ENCODE data around the gene TTC28.
A peak's percentile ranks its signal among the peaks of the same experiment; 100 is the strongest.

Gene TTC28

GRCh38 chr22:27994481-27995331, 684.9 kb downstream of the TTC28 start:
- DNase-seq, result no peak

GRCh38 chr22:27993774-27994350, 685.8 kb downstream of the TTC28 start:
- DNase-seq, result no peak

- no peak for DNase-seq
These were observed 686.4 kb downstream of the TTC28 start for GRCh38 chr22:27993201-27993635.

DNA sequence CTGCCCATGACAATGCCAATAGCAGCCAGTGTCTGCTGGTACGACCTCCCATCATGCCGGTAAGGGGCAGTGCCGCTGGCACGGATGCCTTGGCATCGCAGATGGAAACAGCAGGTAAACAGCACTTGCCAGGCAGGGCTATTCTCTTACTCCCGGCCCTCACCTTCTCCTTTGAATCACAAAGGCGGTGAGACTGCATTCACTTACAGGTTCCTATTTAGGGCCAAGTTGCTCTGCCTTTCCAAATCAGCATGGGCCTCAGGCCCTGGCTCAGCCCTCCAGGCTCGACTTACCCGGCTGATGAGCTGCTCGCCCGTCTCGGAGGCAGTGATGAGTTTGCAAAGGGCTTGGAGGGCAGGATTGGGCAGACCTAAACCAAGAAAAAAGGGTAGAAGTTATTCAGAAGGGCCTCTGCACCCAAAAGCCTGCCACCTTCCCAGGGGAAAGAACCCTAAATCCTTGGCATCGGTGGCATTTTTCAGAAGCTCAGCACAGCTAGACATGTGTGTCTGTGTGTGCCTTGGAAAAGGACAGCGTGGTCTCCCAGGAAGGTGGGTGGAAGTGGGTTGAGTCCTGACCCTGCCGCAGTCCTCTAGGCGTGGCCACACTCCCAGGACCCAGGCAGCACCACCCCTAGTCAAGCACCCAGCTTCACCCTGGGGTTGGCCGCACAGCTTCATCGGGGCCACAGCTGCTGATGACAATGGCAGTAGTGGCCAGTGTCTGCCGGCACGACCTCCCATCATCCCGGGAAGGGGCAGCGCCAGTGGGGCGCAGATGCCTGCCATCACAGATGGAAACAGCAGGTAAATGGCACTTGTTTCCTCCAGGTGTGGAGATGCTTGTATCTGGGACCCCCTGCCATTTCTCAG, 687.1 kb downstream of the TTC28 start:
- no peak for DNase-seq

DNA sequence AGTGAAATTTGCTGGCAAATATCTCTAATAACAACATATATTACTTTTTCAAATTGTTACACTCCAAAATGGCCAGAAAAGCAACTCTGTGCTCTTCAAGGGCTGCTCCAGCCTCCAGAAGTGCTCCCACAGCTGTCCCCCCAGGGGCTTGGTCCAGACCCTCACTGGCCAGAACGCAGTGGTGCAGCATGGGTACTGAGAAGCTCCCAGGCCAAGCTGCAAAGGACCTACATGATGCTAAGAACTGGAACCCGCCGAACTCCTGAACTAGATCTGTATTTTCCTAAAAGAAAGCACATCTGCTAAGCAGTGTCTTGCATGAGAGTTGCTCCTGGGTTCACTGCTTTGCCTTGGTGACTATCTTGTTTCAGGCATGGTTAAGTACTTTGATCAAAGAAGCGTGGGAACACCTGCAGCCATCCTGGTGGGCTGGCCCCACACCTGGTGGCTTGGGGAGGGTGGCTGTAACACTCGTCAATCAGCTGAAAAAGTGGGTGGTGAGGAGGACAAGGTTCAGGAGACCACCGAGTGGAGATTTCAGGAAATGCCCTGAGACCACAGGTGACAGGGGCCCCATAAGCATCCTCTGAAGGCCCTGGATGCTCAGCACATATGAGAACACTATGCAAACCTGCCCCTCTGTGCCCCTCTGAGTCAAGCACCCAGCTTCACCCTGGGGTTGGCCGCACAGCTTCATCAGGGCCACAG, 687.9 kb downstream of the TTC28 start:
- no peak for DNase-seq

DNA sequence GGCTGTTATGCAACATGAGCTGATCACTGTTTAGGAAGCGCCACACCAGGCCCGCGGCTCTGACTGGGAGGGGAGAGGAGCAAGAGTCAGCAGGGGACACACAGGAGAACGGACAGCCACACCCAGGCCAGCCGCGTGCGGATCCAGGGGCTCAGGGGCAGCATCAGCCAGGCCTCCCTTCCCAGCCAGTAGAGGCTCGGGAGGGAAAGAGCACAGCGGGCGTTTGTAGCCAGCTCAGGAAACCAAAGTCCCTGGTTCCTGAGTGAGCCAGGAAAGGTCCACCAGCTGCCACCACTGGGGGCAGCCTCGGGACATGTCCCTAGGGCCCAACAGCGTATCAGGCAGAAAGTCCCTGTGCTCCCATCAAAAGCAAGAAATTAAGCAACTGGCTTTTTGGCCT, 688.8 kb downstream of the TTC28 start:
- peak; percentile 66 for DNase-seq

GRCh38 chr22:27990451-27990840, 689.2 kb downstream of the TTC28 start:
- DNase-seq, result no peak

DNA sequence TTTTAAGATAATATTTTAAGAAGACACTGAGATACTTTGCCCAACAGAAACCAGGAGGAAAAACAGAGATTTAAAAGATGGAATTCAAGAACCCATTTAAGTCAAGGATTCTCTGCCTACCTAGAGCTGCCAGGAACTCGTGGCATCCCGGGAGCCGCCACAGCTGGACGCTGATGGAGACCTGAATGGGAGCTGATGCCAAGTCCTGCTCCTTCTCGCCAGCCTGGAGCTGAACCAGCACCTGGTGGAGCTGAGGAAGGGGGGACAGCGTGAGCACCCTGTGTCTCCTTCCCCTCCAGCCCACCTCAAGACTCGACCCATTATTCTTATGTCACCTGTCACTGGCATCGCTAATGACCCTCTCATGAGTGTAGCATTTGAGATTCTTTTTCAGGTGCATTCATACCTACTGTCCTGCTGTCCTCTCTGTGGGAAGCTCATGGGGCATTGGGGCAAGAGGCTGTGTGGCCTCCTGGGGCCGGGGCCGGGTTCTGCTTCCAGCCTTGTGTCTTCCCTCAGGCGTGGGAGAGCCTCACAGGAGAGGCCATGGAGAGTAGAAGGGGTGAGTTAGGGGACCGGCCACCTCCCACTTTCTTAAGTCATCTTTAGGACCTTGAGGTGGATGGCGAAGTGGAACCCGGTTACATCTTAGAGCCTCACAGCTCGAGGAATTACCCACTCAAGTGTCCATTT, 689.7 kb downstream of the TTC28 start:
- no peak for DNase-seq

GRCh38 chr22:27988704-27989103, 690.9 kb downstream of the TTC28 start:
- DNase-seq, result no peak

DNA sequence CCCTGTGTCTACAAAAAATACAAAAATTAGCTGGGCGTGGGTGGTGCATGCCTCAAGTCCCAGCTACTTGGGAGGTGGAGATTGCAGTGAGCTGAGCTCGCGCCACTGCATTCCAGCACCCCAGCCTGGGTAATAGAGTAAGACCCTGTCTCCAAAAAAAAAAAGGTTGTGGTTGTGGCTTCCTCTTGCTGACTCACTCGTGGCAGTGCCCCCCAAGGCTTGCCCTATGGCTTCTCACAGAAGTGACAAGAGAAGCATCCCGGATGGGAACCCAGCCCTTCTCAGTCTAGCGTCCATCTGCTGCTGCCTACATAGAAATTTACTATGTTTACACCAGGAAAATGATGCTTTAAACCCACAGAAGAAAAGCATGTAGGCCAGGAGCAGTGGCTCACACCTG, 692.1 kb downstream of the TTC28 start:
- peak; percentile 77 for DNase-seq

DNA sequence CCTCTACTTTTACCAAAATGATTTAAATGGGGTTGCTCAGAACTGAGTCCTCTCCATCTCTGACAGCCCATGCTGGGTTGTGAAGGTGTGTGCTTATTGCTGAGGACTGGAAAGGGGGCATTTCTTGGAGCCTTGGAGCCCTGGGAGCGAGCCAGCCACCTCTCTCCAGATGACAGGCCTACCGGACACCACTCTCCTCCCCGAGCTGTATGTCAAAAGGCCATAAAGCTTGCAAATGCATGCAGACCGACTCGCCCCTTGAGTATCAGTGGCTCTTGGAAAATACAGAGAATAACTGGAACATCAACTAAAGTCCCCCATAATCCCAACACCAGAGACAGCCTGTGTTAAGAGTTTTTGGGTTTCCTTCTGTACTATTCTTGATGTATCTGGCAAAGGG, 692.7 kb downstream of the TTC28 start:
- DNase-seq, result no peak

DNA sequence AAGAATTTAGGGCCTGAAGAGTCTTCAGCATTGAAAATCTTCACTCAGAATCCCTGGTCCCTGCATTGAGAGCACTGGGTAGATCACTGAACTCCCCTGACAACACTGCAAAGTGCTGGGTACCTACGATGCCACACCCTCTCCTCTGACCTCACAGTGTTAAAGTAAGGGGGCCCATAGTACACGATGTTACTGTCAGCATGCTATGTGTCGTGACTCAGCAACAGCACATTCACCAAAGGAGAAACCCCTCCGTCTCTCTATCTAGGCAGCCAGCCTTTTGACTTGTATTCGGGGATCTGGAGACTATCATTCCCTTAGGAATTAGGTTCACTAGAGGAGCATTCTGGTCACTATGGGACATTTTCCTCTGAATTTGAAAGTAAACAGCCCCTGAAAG, 693.2 kb downstream of the TTC28 start:
- no peak for DNase-seq

DNA sequence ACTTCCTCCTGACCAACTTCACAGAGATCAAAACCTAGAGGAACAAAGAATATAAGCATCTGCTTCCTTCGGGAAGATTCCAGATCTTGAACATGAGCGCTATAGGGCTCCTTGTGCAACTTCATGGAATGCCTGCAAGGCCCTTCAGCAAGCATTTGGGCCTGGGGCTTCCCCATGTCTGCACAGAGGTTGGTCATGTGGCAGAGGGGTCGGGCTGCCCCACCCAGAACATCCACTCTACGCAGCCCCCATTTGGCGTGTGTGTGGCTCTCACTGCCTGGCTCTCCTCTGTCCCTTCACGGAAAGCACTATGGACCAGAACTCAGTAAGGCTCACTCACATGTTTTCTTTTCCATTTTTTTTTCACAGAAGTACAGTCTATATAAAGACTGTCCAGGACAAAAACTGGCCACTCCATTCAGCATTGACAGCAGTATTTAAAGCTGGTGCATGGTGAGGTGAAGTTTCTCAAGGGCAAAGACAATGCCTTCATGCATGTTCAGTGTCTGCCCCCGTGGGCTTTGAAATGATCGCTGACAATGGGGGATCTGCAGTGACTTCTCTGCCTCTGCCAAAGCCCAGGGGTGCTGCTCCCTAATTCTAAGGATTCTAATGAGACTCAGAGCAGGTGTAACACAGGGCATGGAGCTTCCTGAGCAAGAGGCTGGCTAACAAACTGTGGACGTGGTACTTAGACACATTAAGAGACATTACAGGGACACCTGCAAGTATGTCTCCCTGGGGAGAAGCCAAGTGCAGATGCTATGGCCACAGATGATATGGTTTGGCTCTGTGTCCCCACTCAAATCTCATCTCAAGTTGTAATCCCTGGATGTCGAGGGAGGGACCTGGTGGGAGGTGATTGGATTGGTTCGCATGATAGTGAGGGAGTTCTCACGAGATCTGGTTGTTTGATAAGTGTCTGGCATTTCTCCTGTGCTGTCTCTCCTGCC, 694.0 kb downstream of the TTC28 start:
- no peak for DNase-seq

DNA sequence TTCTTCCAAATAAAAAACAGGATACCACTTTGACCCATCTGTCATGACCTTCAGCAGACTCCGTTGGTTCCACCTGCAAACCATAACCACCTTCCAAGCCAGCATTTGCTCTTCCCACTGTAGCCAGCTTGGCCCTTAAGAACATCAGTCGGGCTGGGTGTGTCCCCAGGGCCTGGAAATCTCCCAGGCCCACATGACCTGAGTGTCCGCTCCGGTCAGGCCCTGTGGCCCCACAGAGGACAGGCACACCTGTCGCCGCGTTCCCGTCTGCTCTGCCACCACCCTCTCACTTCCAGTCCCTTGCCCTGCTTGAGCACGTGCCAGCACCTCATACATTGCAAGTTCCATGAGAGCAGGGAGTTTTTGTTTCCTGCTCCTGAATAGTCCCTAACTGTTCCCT, 694.9 kb downstream of the TTC28 start:
- DNase-seq, result no peak

DNA sequence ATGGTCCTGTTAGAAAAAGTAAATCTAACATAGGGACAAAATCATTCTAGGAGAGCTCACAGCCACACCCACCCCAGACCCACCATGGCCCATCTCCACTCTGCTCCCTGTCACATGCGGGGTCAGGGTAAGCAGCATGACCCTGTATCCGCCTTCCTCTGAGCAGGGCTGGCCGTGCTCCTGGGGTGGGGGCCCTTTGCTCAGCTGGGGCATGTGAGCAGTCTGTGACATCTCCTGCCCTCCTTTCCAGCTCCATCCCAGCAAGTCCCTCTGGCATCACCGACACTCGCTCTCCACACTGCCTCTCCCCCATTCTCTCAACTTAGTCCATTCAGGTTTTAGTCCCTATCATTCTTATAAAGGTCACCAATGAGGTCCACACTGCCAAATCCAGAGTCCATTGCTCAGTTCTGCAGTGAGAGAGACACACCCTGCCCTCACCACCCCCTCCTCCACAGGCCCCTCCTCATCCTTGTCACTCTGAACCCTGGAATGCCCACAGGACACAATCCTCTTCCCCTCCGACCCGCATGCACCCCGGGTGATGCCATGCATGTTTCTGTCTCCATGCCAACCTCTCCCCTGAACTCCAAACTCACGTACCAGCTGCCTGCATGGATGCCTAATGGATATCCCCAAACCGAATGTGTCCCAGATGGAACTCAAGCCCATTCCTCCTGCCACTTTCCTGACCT, 695.5 kb downstream of the TTC28 start:
- no peak for DNase-seq

DNA sequence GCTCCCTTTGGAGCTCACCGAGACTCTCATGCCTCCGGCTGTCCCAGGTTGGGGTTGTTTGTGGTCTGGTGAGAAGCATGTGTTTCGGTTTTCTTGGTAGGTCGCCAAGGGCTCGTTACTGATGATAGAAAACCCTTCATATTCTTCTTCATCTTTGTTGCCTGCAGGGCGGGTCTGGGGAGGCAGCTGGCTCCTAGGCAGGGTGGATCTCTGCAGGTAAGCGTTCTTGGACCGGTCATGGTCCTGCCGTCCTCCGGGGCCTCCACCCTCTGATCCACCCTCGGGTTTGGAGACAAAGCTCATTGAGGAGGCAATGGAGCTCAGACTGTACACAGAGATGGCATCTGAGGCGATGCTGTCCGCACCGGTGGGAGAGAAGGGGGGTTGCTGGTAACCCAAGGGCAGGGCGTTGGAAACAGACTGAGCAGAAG, 696.3 kb downstream of the TTC28 start:
- no peak for DNase-seq

- no peak for DNase-seq
These were observed 696.9 kb downstream of the TTC28 start for GRCh38 chr22:27982630-27983180.

DNA sequence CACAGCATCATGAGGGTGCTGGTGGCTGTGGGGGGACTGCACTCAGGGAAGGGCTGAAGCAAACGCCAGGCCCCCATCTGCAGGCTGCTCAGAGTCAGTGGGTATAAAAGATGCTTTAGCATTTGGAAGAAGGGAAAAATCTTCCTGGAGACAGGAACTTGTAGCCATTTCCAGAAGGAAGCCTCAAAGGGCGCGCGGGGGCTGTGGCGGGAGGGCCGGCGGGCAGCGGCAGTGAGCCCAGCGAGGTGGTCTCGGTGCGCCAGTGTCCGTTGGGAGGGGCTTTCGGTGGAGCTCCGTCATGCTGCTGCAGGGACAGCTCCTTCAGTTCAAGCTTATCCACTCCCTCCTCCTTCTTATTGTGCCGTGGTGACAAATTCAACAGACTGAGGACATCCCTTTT, 697.5 kb downstream of the TTC28 start:
- DNase-seq, result no peak

DNA sequence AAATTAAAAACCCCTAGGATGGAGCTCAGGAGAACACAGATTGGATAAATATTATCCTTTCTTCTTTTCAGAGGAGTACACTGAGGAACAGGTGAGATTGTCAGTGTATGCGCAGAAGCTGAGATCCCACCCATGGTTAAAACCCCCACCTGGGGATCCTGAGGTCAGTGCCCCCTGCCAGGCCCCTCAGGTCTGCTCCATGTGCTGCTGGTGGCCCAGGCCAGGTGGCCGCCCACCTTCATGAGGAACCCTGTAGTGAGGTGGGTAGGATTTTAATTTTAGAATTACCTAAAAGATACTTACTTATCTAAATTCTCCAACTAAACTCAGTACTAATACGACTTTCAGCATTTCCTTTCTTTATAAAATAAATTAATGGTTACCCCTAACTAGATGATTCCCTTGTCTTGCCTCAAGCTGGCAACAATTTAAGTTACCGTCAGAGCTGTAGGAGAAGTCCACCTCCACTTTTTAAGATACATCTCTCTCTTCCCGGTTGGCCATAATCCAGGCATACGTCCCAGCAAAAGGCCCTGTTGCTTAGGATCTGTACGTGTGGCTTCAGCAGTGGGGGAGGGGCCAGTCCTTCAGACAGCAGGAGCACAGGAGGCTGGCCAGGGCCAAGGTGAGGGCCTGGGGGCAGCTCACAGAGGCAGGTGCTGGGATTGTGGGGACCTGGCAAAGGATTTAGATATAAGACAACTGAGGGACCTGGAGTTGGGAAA, 699.1 kb downstream of the TTC28 start:
- no peak for DNase-seq
